Vagina (tissue), 2 donors: ENCODE measurements around the gene ACTR5. TPM values are rescaled to one million over a fixed set of nuclear protein-coding genes. Genes with fewer than 3 reads are reported as not detected.

ENCODE experiments used
- DNase-seq, 2 donors: peaks; one replicate each; pipeline ENCODE4 v3.0.0-alpha.2; 2017; ENCODE audit errors: extremely low spot score in 2 of 2
- H3K27ac ChIP-seq: fragments of 200-600 bp; sonication (generic); one replicate; pipeline ENCODE4 v1.5.1; 2019
- H3K27me3 ChIP-seq: fragments of 200-600 bp; sonication (generic); one replicate; pipeline ENCODE4 v1.5.1; 2019
- H3K36me3 ChIP-seq, 2 donors: fragments of 200-600 bp; sonication (generic); one replicate each; pipeline ENCODE4 v1.5.1; 2017 to 2019
- H3K4me1 ChIP-seq: fragments of 200-600 bp; sonication (generic); one replicate; pipeline ENCODE4 v1.5.1; 2019
- H3K4me3 ChIP-seq, 2 donors: fragments of 200-600 bp; sonication (generic); 1 replicate in 1 of 2; 2 replicates in 1 of 2; pipeline ENCODE4 v1.5.1; 2016 to 2019
- H3K9me3 ChIP-seq: fragments of 200-600 bp; sonication (generic); one replicate; pipeline ENCODE4 v1.5.1; 2019
- CTCF ChIP-seq, 3 experiments: fragments of 450-650 bp in 2 of 3; fragments of 200-600 bp in 1 of 3; sonication (generic) in 1 of 3; IDR thresholded peaks; one replicate each; pipeline ENCODE4 v1.5.1; 2017 to 2019; ENCODE audit warnings: antibody characterized with exemption in 3 of 3, mild to moderate bottlenecking in 2 of 3, moderate library complexity in 2 of 3
- POLR2A ChIP-seq, 2 donors: fragments of 450-650 bp; IDR thresholded peaks; one replicate each; pipeline ENCODE4 v1.6.1; 2017; ENCODE audit warnings: antibody characterized with exemption in 2 of 2, mild to moderate bottlenecking in 2 of 2, moderate library complexity in 2 of 2
- POLR2AphosphoS5 ChIP-seq, 2 donors: sonication (generic); formaldehyde crosslinking; IDR thresholded peaks; one replicate each; pipeline ENCODE4 v1.9.0; 2017; ENCODE audit warnings: antibody characterized with exemption in 2 of 2, mild to moderate bottlenecking in 2 of 2, low read depth in 1 of 2; ENCODE audit not compliant: insufficient read depth in 1 of 2
- intact Hi-C: fragments of 100-400 bp; cut with DNase I; formaldehyde crosslinking; loops from one replicate; pipeline ENCODE4 v1.15.1; 2023
- total RNA-seq: library from RNA; depleted of rRNA; stranded (reverse); fragments of >200 nt; gene quantifications from one replicate; pipeline ENCODE4 v1.2.3, GENCODE V29; 2016

Gene ACTR5
- total RNA-seq: 18.4 TPM

GRCh38 chr20:38748097-38748860 lies at the start of gene ACTR5:
TSS of gene ACTR5 (plus strand) at chr20:38748460. CDS start at chr20:38748479, 19 bp downstream.
- TF ChIP-seq POLR2AphosphoS5 (IDR thresholded peaks at IDR 0.05; ENCODE audit: insufficient read depth in 1 of 2, low read depth in 1 of 2) (peak; percentile 32 to 68), POLR2A (IDR thresholded peaks at IDR 0.05) (peak in 1 of 2 donors; percentile 5), CTCF (IDR thresholded peaks at IDR 0.05) (no peak)
- H3K4me1 ChIP-seq: peaks cover 17% of the 10 kb centered on the region
- intact Hi-C loops: no loop called here

GRCh38 chr20:38698541-38698940 lies 49.7 kb upstream of the ACTR5 start:
- Histone ChIP-seq H3K36me3 (no peaks in the 10 kb centered on the region), H3K4me1 (no peaks in the 10 kb centered on the region), H3K27me3 (no peaks in the 10 kb centered on the region), H3K27ac (no peak overlapping the region), H3K9me3 (no peaks in the 10 kb centered on the region), H3K4me3 (no peak overlapping the region)
- TF ChIP-seq CTCF (IDR thresholded peaks at IDR 0.05): no peak
- TF ChIP-seq POLR2AphosphoS5 (IDR thresholded peaks at IDR 0.05; ENCODE audit: insufficient read depth in 1 of 2, low read depth in 1 of 2): no peak
- no peak for TF ChIP-seq POLR2A (IDR thresholded peaks at IDR 0.05)
- no peak for DNase-seq
- intact Hi-C loops: no loop called here

More at GRCh38 chr20:38748097-38748860, at the start of gene ACTR5:
- peak in 1 of 2 donors; percentile 92 for DNase-seq
- H3K36me3 ChIP-seq: peaks cover 0 to 9% of the 10 kb centered on the region in 2 donors
- peak within 1 kb of the TSS; percentile 84 for H3K27ac ChIP-seq
- H3K27me3 ChIP-seq: no peaks in the 10 kb centered on the region
- peak within 1 kb of the TSS; percentile 72 to 87 for H3K4me3 ChIP-seq
- H3K9me3 ChIP-seq: no peaks in the 10 kb centered on the region

GRCh38 chr20:38700141-38700540 lies 48.1 kb upstream of the ACTR5 start:
- TF ChIP-seq POLR2AphosphoS5 (IDR thresholded peaks at IDR 0.05; ENCODE audit: insufficient read depth in 1 of 2, low read depth in 1 of 2): no peak
- Histone ChIP-seq H3K27ac (no peak overlapping the region), H3K36me3 (no peaks in the 10 kb centered on the region), H3K9me3 (no peaks in the 10 kb centered on the region), H3K4me3 (no peak overlapping the region), H3K27me3 (no peaks in the 10 kb centered on the region), H3K4me1 (no peaks in the 10 kb centered on the region)
- no peak for DNase-seq
- intact Hi-C loops: no loop called here

GRCh38 chr20:38700926-38701325 lies 47.3 kb upstream of the ACTR5 start:
- no peaks in the 10 kb centered on the region for H3K9me3 ChIP-seq
- H3K36me3 ChIP-seq: no peaks in the 10 kb centered on the region
- H3K27me3 ChIP-seq: no peaks in the 10 kb centered on the region
- no peaks in the 10 kb centered on the region for H3K4me1 ChIP-seq
- DNase-seq: no peak
- H3K4me3 ChIP-seq: no peak overlapping the region
- no peak for TF ChIP-seq POLR2A (IDR thresholded peaks at IDR 0.05)
- TF ChIP-seq POLR2AphosphoS5 (IDR thresholded peaks at IDR 0.05; ENCODE audit: insufficient read depth in 1 of 2, low read depth in 1 of 2): no peak
- TF ChIP-seq CTCF (IDR thresholded peaks at IDR 0.05): no peak
- H3K27ac ChIP-seq: no peak overlapping the region
- intact Hi-C loops: no loop called here

- no peaks in the 10 kb centered on the region for H3K9me3 ChIP-seq
- intact Hi-C loops: no loop called here
- no peaks in the 10 kb centered on the region for H3K4me1 ChIP-seq
- H3K27ac ChIP-seq: no peak overlapping the region
- H3K36me3 ChIP-seq: no peaks in the 10 kb centered on the region
- TF ChIP-seq POLR2A (IDR thresholded peaks at IDR 0.05): no peak
- TF ChIP-seq POLR2AphosphoS5 (IDR thresholded peaks at IDR 0.05; ENCODE audit: insufficient read depth in 1 of 2, low read depth in 1 of 2): no peak
- TF ChIP-seq CTCF (IDR thresholded peaks at IDR 0.05): no peak
- no peak for DNase-seq
- H3K4me3 ChIP-seq: no peak overlapping the region
- no peaks in the 10 kb centered on the region for H3K27me3 ChIP-seq
Observed at GRCh38 chr20:38703526-38703925, 44.7 kb upstream of the ACTR5 start.
